Renal cortical epithelial cell (primary cell): Measurements from ENCODE around the gene NR2F6. TPM values are rescaled to one million over a fixed set of nuclear protein-coding genes. Genes with fewer than 3 reads are reported as not detected.
"Not testable (repeated sequence)": the region's sequence is repeated elsewhere in the genome, so short reads cannot be mapped to it uniquely, and the experiment has no call there.

Experiments
- DNase-seq: peaks from one replicate; pipeline ENCODE4 v3.0.0-alpha.2; 2011; ENCODE audit warnings: low read depth
- total RNA-seq: library from RNA; depleted of rRNA; stranded (reverse); fragments of >200 nt; gene quantifications from 2 replicates; pipeline ENCODE4 v1.2.3, GENCODE V29; 2014

The NR2F6 gene
- 75.7 and 118 TPM in 2 replicates for total RNA-seq

- no peak for DNase-seq
Measured at GRCh38 chr19:17245535-17245984, at the start of gene NR2F6. Gene NR2F6, minus strand, starts transcription at chr19:17245919. Its CDS starts 699 bp downstream, at chr19:17245220.

- DNase-seq, result no peak
Measured at GRCh38 chr19:17294051-17294891, 48.6 kb upstream of the NR2F6 start.

DNA sequence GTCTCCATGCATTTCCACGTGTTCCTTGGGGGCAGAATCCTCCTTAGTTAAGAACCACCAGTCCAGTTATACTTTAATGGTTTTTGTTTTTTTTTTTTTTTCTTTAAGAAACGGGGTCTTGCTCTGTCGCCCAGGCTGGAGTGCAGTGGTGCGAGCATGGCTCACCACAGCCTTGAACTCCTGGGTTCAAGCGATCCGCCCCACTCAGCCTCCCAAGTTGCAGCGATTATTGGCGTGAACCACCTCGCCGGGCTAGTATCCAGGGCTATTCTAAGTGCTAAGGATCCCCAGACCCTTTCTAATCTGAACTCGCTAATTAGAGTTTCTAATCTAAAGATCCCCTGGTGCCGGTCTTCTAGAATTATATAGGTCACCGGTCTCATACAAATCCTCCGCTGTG is 47.9 kb upstream of the NR2F6 start:
- DNase-seq, result no peak

DNA sequence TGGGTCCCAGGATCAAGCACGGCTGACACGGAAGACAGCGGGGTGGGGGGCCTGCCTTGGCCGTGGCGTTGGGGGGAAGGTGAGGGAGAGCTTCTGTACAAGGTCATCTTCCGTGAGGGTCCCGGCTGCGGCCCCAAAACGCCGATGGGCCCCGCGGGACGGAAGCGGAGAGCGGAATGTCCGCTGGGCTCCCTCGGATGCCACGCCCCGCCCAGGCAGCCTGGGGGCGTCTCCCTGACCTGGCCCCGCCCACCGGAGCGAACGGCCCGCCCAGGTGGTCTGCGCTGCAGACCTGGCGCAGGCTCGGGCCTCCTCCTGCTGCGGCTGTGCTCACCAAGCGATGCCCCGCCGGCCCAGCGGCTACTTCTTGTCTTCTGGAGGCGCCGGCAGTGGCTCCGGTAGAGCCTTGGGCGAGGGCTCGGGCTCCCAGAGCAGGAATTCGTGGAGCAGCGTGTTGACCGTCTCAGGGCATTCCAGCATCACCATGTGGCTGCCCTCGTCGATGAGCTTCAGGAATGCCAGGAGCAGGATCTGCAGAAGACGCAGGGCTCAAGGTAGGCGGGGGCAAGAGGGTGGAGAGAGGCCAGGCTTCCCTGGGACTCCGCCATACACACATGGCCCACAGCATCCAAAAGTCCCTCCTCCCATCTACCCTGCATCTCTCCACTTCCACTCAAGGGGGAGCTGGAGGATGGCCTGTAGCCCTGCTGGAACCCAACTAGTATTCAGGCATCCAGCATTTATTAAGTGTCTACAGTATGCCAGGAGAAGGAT is 46.8 kb upstream of the NR2F6 start:
- peak; percentile 76 for DNase-seq

GRCh38 chr19:17289489-17289888 is 43.8 kb upstream of the NR2F6 start:
- DNase-seq, result peak; percentile 81

DNA sequence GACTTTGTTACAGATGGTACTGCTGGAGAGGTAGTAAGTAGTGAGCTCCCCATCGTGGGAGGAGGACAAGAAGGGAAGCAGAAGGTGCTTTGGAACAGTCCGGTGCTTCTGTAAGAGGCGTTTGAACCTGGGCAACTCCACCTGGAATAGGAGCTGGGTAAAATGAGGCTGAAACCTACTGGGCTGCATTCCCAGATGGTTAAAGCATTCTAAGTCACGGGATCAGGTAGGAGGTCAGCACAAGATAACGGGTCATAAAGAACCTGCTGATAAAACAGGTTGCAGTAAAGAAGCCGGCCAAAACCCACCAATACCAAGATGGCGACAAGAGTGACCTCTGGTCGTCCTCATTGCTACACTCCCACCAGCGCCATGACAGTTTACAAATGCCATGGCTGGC is 41.0 kb upstream of the NR2F6 start:
- DNase-seq, result no peak

DNA sequence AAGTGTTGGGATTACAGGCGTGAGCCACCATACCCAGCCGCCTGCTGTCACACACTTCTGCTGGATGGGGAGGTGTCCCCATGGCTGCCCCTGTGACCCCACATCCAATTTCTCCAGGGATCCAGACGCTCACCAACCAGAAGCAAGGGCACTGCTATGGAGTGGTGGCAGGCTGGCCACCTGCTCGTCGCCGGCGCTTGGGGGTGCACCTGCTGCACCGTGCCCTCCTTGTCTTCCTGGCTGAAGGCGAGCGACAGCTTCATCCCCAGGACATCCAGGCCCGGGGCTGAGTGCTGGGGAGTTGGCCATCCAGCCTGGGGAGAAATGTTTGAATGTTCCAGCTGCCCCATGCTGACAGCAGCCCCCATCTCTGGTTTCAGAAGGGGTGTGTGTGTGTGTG is 40.5 kb upstream of the NR2F6 start:
- DNase-seq, result no peak

GRCh38 chr19:17285415-17286135 is 39.9 kb upstream of the NR2F6 start:
- no peak for DNase-seq

DNA sequence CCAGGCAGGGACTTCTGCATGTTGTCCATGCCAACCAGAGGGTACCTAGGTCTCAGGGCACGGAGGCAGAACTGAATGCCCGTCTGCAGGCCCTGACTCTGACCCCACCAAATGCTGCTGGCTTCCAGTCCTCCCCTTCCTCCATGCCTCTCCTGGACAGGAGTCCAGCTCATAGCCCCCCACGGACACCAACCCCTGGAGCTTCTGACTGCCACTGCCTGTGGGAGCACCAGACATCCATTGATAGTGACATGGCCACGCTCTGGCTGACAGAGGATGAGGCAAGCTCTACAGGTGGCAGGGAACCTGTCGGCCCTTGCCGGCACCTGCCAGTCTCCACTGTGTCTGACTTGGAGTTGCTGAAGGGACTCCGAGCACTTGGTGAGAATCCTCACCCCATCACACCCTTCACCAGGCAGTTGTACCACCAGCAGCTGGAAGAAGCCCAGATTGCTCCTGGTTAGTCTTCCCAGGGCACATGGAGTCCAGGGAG is 37.8 kb upstream of the NR2F6 start:
- no peak for DNase-seq

DNA sequence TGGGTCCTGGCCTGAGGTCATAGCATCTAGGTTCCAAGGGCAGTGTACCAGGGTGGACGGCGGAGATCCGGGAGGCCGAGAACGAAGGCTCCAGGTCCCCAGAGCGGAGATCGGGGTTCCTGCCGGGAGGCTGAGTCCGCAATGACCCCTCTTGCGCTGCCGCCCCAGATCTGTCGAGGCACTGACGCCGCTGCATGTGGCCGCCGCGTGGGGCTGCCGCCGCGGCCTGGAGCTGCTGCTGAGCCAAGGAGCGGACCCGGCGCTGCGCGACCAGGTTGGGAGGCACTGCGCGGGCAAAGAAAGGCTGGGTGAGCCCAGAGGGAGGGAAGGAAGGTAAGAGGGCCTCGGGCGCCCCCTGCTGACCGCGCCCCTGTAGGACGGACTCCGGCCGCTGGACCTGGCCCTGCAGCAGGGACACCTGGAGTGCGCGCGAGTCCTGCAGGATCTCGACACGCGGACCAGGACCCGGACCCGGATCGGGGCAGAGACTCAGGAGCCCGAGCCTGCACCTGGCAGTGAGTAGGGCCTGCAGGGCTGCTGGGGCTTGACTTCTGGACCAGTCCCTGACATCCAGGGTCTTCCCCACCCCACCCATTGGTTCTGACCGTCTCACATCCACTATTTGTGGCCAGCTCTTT is 36.9 kb upstream of the NR2F6 start:
- DNase-seq, result peak; percentile 38

DNA sequence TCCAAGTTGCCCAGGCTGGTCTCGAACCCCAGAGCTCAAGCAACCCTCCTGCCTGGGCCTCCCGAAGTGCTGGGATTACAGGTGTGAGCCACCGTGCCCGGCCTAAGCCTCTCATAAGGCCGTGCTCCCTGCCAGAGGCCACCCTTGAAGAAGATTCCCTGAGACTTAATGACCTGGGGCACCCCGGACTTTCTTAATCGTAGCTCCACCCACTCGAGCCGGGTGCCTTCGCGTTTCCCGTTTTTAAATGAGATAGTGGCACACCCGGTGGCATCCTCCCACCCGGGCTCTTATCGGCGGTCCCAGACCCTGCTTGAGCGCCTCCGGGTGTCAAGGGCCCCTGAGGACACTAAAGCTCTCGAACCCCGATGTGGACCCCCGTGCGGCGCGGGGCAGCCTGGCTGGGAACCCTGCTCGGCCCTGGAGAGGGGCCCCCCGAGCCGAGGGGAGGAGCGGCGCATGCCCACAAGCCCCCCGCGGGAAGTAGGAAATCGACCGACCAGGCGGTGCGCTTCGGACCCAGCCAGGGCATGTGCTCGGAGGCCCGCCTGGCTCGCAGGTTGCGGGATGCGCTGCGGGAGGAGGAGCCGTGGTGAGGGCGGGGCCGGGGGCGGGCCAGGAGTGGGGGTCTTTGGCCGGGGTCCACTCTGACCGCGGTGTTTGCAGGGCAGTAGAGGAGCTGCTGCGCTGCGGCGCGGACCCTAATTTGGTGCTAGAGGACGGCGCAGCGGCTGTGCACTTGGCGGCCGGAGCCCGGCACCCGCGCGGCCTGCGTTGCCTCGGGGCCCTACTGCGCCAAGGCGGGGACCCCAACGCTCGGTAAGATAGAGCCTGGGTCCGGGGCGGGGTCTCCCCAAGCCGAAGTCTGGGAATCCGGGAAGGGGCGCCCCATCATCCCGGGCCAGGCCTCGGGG is 35.9 kb upstream of the NR2F6 start, which contains the start of gene ANKLE1:
Gene ANKLE1 (plus strand): TSS at position 511 of the 914 bp plus-strand sequence. CDS start 20 bp downstream, at position 531.
- DNase-seq, result no peak

- no peak for DNase-seq
Measured at GRCh38 chr19:17279436-17279835, 33.7 kb upstream of the NR2F6 start.

DNA sequence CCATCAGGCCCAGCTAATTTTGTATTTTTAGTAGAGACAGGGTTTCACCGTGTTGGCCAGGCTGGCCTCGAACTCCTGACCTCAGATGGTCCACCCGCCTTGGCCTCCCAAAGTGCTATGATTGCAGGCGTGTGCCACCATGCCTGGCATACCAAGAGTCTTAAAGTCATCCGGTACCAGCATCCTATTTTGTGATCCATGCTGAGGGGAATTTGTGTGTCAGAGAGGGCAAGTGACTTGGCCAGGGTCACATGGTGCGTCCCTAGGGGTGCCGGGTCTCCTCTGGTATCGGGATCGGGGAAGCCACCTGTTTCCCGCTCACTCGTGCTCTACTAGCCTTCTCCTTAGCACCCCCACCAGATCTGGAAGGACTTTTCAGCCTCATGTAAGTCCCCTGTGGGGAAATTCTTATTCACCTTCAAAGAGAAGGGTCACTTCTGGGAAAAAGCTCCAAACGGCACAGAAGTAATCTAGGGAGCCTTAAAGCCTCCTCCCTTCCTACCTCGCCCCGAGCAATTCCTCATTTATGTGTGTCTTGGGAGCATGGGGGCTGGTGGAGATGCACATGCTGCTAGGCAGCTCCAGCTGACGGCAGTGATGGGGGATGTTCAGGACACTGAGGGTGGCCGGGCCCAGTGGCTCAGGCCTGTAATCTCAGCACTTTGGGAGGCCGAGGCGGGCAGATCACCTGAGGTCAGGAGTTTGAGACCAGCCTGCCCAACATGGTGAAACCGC is 29.9 kb upstream of the NR2F6 start:
- DNase-seq, result no peak

DNA sequence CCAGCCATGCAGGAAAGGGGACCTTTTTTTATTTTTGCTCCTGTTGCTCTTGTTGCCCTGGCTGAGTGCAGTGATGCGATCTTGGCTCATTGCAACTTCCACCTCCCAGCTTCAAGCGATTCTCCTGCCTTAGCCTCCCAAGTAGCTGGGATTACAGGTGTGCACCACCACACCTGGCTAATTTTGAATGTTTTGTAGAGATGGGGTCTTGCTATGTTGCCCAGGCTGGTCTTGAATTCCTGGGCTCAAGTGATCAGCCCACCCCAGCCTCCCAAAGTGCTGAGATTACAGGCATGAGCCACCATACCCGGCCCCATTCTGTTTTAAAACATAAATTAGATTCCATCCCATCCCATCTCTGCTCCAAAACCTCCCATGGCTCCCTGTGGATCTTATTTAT is 29.2 kb upstream of the NR2F6 start:
- not testable (repeated sequence) for DNase-seq

DNA sequence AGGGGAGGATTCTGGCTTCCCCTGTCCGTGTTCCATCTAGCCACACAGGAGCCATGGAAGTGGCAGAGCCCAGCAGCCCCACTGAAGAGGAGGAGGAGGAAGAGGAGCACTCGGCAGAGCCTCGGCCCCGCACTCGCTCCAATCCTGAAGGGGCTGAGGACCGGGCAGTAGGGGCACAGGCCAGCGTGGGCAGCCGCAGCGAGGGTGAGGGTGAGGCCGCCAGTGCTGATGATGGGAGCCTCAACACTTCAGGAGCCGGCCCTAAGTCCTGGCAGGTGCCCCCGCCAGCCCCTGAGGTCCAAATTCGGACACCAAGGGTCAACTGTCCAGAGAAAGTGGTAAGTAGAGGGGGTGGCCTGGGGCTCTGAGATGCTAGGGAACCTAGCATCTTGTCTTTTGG is 23.0 kb upstream of the NR2F6 start:
- no peak for DNase-seq

GRCh38 chr19:17266975-17267788 is 21.5 kb upstream of the NR2F6 start, which contains the start of gene BABAM1:
Gene BABAM1, plus strand, starts transcription at chr19:17267443. Its CDS starts 1,364 bp downstream, at chr19:17268807.
- DNase-seq, result peak; percentile 99

DNA sequence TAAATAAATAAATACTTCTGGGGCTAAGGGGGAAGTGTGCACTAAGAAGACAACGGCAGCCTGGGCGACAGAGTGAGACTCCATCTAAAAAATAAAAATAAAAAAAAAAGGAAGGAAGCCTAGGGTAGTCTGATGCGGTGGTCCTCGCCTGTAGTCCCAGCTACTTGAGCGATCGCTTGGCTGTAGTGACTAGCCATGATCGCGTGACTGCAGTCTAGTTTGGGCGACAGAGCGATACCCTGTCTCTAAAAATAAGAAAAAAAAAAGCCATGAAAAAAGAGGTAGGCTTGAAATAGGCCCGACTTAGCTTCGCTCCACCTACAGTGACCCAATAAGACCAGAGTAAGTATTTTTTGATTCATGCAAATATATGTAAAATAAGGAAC is 20.9 kb upstream of the NR2F6 start:
- DNase-seq, result no peak

- no peak for DNase-seq
Measured at GRCh38 chr19:17266026-17266425, 20.3 kb upstream of the NR2F6 start.

GRCh38 chr19:17264641-17264979 is 18.9 kb upstream of the NR2F6 start, which contains the start of gene USHBP1:
Gene USHBP1, minus strand, starts transcription at chr19:17264745. Its CDS starts 446 bp downstream, at chr19:17264299.
- DNase-seq, result no peak
